SK-N-SH treated with all-trans-retinoic acid at 6 μM for 48 hours (cell line): ENCODE measurements around the gene CRHR1.

Experiments used
- ATAC-seq: fragments of 200-7000 bp; cut with Tn5 transposase; 3 replicates; pipeline ENCODE4 v1.9.1; 2020; ENCODE audit warnings: mild to moderate bottlenecking, moderate library complexity
- ARNTL ChIP-seq: fragments of 450-650 bp; formaldehyde crosslinking; IDR thresholded peaks from 2 replicates; pipeline ENCODE4 v1.5.0; 2020; ENCODE audit warnings: low read depth, mild to moderate bottlenecking, moderate library complexity, borderline replicate concordance
- BACH2 ChIP-seq: fragments of 250-450 bp; sonication (Bioruptor Pico); IDR thresholded peaks from 2 replicates; pipeline ENCODE4 v1.9.0; 2021; ENCODE audit warnings: mild to moderate bottlenecking, borderline replicate concordance
- CSDC2 ChIP-seq: fragments of 250-450 bp; sonication (Bioruptor Pico); IDR thresholded peaks from 2 replicates; pipeline ENCODE4 v1.5.0; 2020; ENCODE audit warnings: mild to moderate bottlenecking, moderate library complexity
- ESRRG ChIP-seq: fragments of 250-450 bp; sonication (Bioruptor Pico); IDR thresholded peaks from 2 replicates; pipeline ENCODE4 v1.6.1; 2021; ENCODE audit warnings: mild to moderate bottlenecking
- GLIS3 ChIP-seq: fragments of 250-450 bp; sonication (Bioruptor Pico); IDR thresholded peaks from 2 replicates; pipeline ENCODE4 v1.5.0; 2020; ENCODE audit warnings: mild to moderate bottlenecking, moderate library complexity
- ISL1 ChIP-seq: fragments of 250-450 bp; sonication (Bioruptor Pico); IDR thresholded peaks from 2 replicates; pipeline ENCODE4 v2.1.2; 2022; ENCODE audit warnings: mild to moderate bottlenecking, moderate library complexity
- OSR1 ChIP-seq: fragments of 250-450 bp; sonication (Bioruptor Pico); IDR thresholded peaks from 2 replicates; pipeline ENCODE4 v1.8.0; 2022; ENCODE audit warnings: moderate library complexity, mild to moderate bottlenecking, inconsistent platforms
- PPARA ChIP-seq: fragments of 250-450 bp; sonication (Bioruptor Pico); IDR thresholded peaks from 2 replicates; pipeline ENCODE4 v1.5.0; 2020; ENCODE audit warnings: mild to moderate bottlenecking, borderline replicate concordance
- RARB ChIP-seq: fragments of 250-450 bp; sonication (Bioruptor Pico); IDR thresholded peaks from 2 replicates; pipeline ENCODE4 v1.8.0; 2021; ENCODE audit warnings: mild to moderate bottlenecking, moderate library complexity
- SNAI2 ChIP-seq: fragments of 250-450 bp; sonication (Bioruptor Pico); IDR thresholded peaks from 2 replicates; pipeline ENCODE4 v1.5.0; 2020; ENCODE audit warnings: mild to moderate bottlenecking, moderate library complexity
- TCF4 ChIP-seq: fragments of 250-450 bp; sonication (Bioruptor Pico); IDR thresholded peaks from 2 replicates; pipeline ENCODE4 v1.8.0; 2021; ENCODE audit warnings: mild to moderate bottlenecking, moderate library complexity, borderline replicate concordance
- TOX ChIP-seq: fragments of 250-450 bp; sonication (Bioruptor Pico); IDR thresholded peaks from 2 replicates; pipeline ENCODE4 v1.8.0; 2021; ENCODE audit warnings: mild to moderate bottlenecking, moderate library complexity, borderline replicate concordance
- TSHZ2 ChIP-seq: fragments of 250-450 bp; sonication (Bioruptor Pico); IDR thresholded peaks from 2 replicates; pipeline ENCODE4 v1.5.0; 2020; ENCODE audit warnings: mild to moderate bottlenecking, moderate library complexity
- ZC3H10 ChIP-seq: fragments of 250-450 bp; sonication (Bioruptor Pico); IDR thresholded peaks from 2 replicates; pipeline ENCODE4 v1.5.1; 2021; ENCODE audit warnings: mild to moderate bottlenecking, moderate library complexity
- ZFP3 ChIP-seq: fragments of 250-450 bp; sonication (Bioruptor Pico); IDR thresholded peaks from 2 replicates; pipeline ENCODE4 v1.5.0; 2020; ENCODE audit warnings: mild to moderate bottlenecking, moderate library complexity
- ZFP30 ChIP-seq: fragments of 450-650 bp; formaldehyde crosslinking; IDR thresholded peaks from 2 replicates; pipeline ENCODE4 v1.5.0; 2022; ENCODE audit warnings: mild to moderate bottlenecking, moderate library complexity
- ZNF565 ChIP-seq: fragments of 450-650 bp; formaldehyde crosslinking; conservative IDR thresholded peaks from 2 replicates; pipeline ENCODE4 v1.5.0; 2020; ENCODE audit warnings: low read depth, mild to moderate bottlenecking, moderate library complexity
- ZNF70 ChIP-seq: fragments of 450-650 bp; formaldehyde crosslinking; IDR thresholded peaks from 2 replicates; pipeline ENCODE4 v1.5.0; 2020; ENCODE audit warnings: mild to moderate bottlenecking, moderate library complexity
- ZNF8 ChIP-seq: fragments of 450-650 bp; formaldehyde crosslinking; IDR thresholded peaks from 2 replicates; pipeline ENCODE4 v1.5.0; 2020; ENCODE audit warnings: mild to moderate bottlenecking, moderate library complexity
- TF ChIP-seq, protein P1 (sequence below): fragments of 250-450 bp; sonication (Bioruptor Pico); IDR thresholded peaks from 2 replicates; pipeline ENCODE4 v1.5.1; 2021; ENCODE audit warnings: mild to moderate bottlenecking, moderate library complexity
- TF ChIP-seq, protein P2 (sequence below): fragments of 250-450 bp; sonication (Bioruptor Pico); IDR thresholded peaks from 2 replicates; pipeline ENCODE4 v1.8.0; 2020; ENCODE audit warnings: mild to moderate bottlenecking, moderate library complexity, borderline replicate concordance
- TF ChIP-seq, protein P3 (sequence below): fragments of 250-450 bp; sonication (Bioruptor Pico); IDR thresholded peaks from 2 replicates; pipeline ENCODE4 v1.5.1; 2020; ENCODE audit warnings: low read depth, mild to moderate bottlenecking, moderate library complexity

CRHR1 gene

DNA sequence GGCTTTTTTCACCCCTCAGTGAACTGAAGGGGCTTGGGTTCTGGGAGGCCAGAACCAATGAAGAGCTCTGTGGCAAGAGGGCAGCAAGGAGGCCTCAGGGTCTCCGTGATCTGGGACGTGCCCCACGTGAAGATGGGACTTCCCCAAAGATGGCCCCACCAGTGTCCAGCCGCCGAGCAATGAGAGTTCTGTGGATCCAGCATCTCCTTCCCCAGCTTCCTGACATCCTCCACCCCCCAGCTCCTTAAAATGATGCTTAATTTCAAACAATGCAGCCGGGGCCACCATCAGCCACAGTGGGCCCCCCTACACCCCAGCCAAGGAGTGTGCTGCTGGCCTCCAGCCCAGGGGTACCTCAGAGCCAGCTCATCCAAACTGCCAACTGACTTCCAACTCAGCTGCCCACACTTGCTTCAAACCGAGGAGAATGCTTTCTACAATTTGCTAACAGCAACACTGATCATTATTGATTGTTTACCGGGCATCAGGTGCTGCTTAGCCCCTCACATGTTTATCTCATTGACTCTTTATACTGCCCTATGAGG, 54.7 kb downstream of the CRHR1 start (continued):
- TF ChIP-seq, protein P1, sequence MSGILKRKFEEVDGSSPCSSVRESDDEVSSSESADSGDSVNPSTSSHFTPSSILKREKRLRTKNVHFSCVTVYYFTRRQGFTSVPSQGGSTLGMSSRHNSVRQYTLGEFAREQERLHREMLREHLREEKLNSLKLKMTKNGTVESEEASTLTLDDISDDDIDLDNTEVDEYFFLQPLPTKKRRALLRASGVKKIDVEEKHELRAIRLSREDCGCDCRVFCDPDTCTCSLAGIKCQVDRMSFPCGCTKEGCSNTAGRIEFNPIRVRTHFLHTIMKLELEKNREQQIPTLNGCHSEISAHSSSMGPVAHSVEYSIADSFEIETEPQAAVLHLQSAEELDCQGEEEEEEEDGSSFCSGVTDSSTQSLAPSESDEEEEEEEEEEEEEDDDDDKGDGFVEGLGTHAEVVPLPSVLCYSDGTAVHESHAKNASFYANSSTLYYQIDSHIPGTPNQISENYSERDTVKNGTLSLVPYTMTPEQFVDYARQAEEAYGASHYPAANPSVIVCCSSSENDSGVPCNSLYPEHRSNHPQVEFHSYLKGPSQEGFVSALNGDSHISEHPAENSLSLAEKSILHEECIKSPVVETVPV (CRISPR knock-in tag) = no peak
- TF ChIP-seq GLIS3 (no peak), ZNF565 (no peak), ISL1 (CRISPR knock-in tag) (no peak), TCF4 (CRISPR knock-in tag) (no peak)
- TF ChIP-seq, protein P2, sequence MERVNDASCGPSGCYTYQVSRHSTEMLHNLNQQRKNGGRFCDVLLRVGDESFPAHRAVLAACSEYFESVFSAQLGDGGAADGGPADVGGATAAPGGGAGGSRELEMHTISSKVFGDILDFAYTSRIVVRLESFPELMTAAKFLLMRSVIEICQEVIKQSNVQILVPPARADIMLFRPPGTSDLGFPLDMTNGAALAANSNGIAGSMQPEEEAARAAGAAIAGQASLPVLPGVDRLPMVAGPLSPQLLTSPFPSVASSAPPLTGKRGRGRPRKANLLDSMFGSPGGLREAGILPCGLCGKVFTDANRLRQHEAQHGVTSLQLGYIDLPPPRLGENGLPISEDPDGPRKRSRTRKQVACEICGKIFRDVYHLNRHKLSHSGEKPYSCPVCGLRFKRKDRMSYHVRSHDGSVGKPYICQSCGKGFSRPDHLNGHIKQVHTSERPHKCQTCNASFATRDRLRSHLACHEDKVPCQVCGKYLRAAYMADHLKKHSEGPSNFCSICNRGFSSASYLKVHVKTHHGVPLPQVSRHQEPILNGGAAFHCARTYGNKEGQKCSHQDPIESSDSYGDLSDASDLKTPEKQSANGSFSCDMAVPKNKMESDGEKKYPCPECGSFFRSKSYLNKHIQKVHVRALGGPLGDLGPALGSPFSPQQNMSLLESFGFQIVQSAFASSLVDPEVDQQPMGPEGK (CRISPR knock-in tag) = no peak

DNA sequence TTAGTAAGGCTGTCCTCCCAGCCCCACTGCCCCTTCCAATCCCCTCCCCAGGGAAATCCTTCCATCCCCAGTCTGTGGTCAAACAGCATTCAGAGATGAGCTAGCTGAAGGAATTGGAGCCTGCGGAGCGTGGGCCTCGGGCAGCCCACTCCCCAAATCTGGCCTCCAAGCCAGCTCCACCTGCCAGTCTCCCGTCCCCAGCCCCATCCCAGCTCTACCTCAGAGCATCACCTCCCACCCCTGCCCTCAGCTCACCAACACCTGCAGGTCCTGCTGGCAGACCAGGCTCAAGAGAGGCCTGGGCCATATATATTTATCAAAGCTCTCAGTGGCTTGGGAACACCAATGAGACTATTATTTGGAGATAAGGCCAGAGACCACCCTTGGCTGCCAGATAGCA, 55.3 kb downstream of the CRHR1 start:
- no peak for ATAC-seq
- TF ChIP-seq OSR1 (CRISPR knock-in tag) = no peak
- no peak for TF ChIP-seq ZNF565
- TF ChIP-seq, protein P1 (CRISPR knock-in tag) = no peak
- TF ChIP-seq BACH2 (CRISPR knock-in tag) = no peak
- no peak for TF ChIP-seq ZNF70 (CRISPR knock-in tag)
- no peak for TF ChIP-seq TSHZ2 (CRISPR knock-in tag)
- no peak for TF ChIP-seq SNAI2 (CRISPR knock-in tag)
- no peak for TF ChIP-seq RARB (CRISPR knock-in tag)
- TF ChIP-seq, protein P3, sequence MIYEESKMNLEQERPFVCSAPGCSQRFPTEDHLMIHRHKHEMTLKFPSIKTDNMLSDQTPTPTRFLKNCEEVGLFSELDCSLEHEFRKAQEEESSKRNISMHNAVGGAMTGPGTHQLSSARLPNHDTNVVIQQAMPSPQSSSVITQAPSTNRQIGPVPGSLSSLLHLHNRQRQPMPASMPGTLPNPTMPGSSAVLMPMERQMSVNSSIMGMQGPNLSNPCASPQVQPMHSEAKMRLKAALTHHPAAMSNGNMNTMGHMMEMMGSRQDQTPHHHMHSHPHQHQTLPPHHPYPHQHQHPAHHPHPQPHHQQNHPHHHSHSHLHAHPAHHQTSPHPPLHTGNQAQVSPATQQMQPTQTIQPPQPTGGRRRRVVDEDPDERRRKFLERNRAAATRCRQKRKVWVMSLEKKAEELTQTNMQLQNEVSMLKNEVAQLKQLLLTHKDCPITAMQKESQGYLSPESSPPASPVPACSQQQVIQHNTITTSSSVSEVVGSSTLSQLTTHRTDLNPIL (CRISPR knock-in tag) = no peak
- no peak for TF ChIP-seq ESRRG (CRISPR knock-in tag)
- TF ChIP-seq TOX (CRISPR knock-in tag) = no peak
- TF ChIP-seq ZFP3 (CRISPR knock-in tag) = no peak
- TF ChIP-seq GLIS3 = no peak
- no peak for TF ChIP-seq TCF4 (CRISPR knock-in tag)
- no peak for TF ChIP-seq ZC3H10 (CRISPR knock-in tag)
- TF ChIP-seq, protein P2 (CRISPR knock-in tag) = no peak
- no peak for TF ChIP-seq ZFP30 (CRISPR knock-in tag)
- no peak for TF ChIP-seq PPARA (CRISPR knock-in tag)

GRCh38 chr17:45841186-45841585, 57.1 kb downstream of the CRHR1 start:
- ATAC-seq = no peak
- TF ChIP-seq ZFP30 (CRISPR knock-in tag) = no peak
- no peak for TF ChIP-seq CSDC2 (CRISPR knock-in tag)
- TF ChIP-seq ESRRG (CRISPR knock-in tag) = no peak
- TF ChIP-seq ZNF8 (CRISPR knock-in tag) = no peak
- no peak for TF ChIP-seq RARB (CRISPR knock-in tag)
- TF ChIP-seq GLIS3 = no peak
- no peak for TF ChIP-seq ZNF565
- no peak for TF ChIP-seq ARNTL (CRISPR knock-in tag)
- TF ChIP-seq, protein P1 (CRISPR knock-in tag) = no peak
- TF ChIP-seq SNAI2 (CRISPR knock-in tag) = no peak
